PC-9 (cell line): ENCODE measurements around the gene MAST2. TPM values are rescaled to one million over a fixed set of nuclear protein-coding genes. Genes with fewer than 3 reads are reported as not detected.

Experiments used
- BruUV-seq: library from RNA; stranded (reverse); fragments of 400-500 nt; replicated peaks from 2 replicates; lab custom pipeline; 2021; lab: Mats Ljungman, UMichigan
- CTCF ChIA-PET: fragments of 300-600 bp; sonication (Branson Sonifier 250); formaldehyde crosslinking; loops from one replicate; lab custom pipeline; 2022; ENCODE audit warnings: antibody characterized with exemption; lab: Charles Lee
- POLR2A ChIA-PET: fragments of 300-600 bp; sonication (Branson Sonifier 250); formaldehyde crosslinking; loops from one replicate; lab custom pipeline; 2022; ENCODE audit warnings: antibody characterized with exemption; ENCODE audit not compliant: unreplicated experiment; lab: Charles Lee
- DNase-seq, 2 experiments: peaks; one replicate each; pipeline versions ENCODE4 v3.0.0 to v3.0.0-alpha.2; 2015 to 2022; ENCODE audit warnings: mixed read lengths in 1 of 2
- H2AFZ ChIP-seq: fragments of 200-600 bp; sonication (generic); 2 replicates; pipeline ENCODE4 v1.8.1; 2017; ENCODE audit warnings: antibody characterized with exemption
- H3F3A ChIP-seq: fragments of 200-600 bp; sonication (generic); 2 replicates; pipeline ENCODE4 v1.8.1; 2017; ENCODE audit warnings: antibody characterized with exemption, mild to moderate bottlenecking, low read depth; ENCODE audit not compliant: insufficient read depth
- H3K27ac ChIP-seq: fragments of 200-600 bp; sonication (generic); 2 replicates; pipeline ENCODE4 v1.6.1; 2016; ENCODE audit warnings: mixed run types
- H3K27me3 ChIP-seq: fragments of 200-600 bp; sonication (generic); 2 replicates; pipeline ENCODE4 v1.6.1; 2016; ENCODE audit warnings: low read depth, mixed run types; ENCODE audit not compliant: insufficient read depth
- H3K36me3 ChIP-seq: fragments of 200-600 bp; sonication (generic); 2 replicates; pipeline ENCODE4 v1.6.1; 2016; ENCODE audit warnings: low read depth, mixed run types
- H3K4me1 ChIP-seq: fragments of 200-600 bp; sonication (generic); replicated peaks from 2 replicates; pipeline ENCODE4 v1.6.1; 2016; ENCODE audit warnings: mixed run types; ENCODE audit not compliant: insufficient read depth
- H3K4me2 ChIP-seq: fragments of 200-600 bp; sonication (generic); 2 replicates; pipeline ENCODE4 v1.6.1; 2017; ENCODE audit warnings: mixed run types
- H3K4me3 ChIP-seq: fragments of 200-600 bp; sonication (generic); 2 replicates; pipeline ENCODE4 v1.6.1; 2016; ENCODE audit warnings: mixed run types
- H3K79me2 ChIP-seq: fragments of 200-600 bp; sonication (generic); 2 replicates; pipeline ENCODE4 v1.6.1; 2017; ENCODE audit warnings: low read depth, mixed run types
- H3K9me2 ChIP-seq: fragments of 200-600 bp; sonication (generic); 2 replicates; pipeline ENCODE4 v1.8.1; 2017; ENCODE audit warnings: mild to moderate bottlenecking; ENCODE audit not compliant: insufficient read depth
- H3K9me3 ChIP-seq: fragments of 200-600 bp; sonication (generic); 2 replicates; pipeline ENCODE4 v1.8.1; 2016; ENCODE audit warnings: low read depth; ENCODE audit not compliant: insufficient read depth
- H4K20me1 ChIP-seq: fragments of 200-600 bp; sonication (generic); 2 replicates; pipeline ENCODE4 v1.8.1; 2017; ENCODE audit not compliant: insufficient read depth
- EZH2 ChIP-seq: fragments of 200-600 bp; sonication (generic); IDR thresholded peaks from 2 replicates; pipeline ENCODE4 v1.8.0; 2017; ENCODE audit warnings: antibody characterized with exemption, low read depth
- intact Hi-C: fragments of 100-400 bp; cut with micrococcal nuclease; formaldehyde crosslinking; loops from one replicate; pipeline ENCODE4 v1.10.0; 2022; ENCODE audit not compliant: unreplicated experiment
- total RNA-seq: library from RNA; stranded (reverse); gene quantifications from 2 replicates; pipeline ENCODE4 v1.2.3, GENCODE V29; 2021
- TF ChIP-seq, protein P1 (sequence below): fragments of 200-600 bp; sonication (generic); conservative IDR thresholded peaks from 2 replicates; pipeline ENCODE4 v1.6.1; 2017; ENCODE audit warnings: mixed run types, antibody characterized with exemption, mild to moderate bottlenecking, moderate library complexity

Gene MAST2
- total RNA-seq, 1 experiment from 2014 or later: 58.8 TPM

- TF ChIP-seq, protein P1, sequence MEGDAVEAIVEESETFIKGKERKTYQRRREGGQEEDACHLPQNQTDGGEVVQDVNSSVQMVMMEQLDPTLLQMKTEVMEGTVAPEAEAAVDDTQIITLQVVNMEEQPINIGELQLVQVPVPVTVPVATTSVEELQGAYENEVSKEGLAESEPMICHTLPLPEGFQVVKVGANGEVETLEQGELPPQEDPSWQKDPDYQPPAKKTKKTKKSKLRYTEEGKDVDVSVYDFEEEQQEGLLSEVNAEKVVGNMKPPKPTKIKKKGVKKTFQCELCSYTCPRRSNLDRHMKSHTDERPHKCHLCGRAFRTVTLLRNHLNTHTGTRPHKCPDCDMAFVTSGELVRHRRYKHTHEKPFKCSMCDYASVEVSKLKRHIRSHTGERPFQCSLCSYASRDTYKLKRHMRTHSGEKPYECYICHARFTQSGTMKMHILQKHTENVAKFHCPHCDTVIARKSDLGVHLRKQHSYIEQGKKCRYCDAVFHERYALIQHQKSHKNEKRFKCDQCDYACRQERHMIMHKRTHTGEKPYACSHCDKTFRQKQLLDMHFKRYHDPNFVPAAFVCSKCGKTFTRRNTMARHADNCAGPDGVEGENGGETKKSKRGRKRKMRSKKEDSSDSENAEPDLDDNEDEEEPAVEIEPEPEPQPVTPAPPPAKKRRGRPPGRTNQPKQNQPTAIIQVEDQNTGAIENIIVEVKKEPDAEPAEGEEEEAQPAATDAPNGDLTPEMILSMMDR: no peak
- TF ChIP-seq EZH2: no peak
- H3K4me3 ChIP-seq: no peak overlapping the region
- H3K79me2 ChIP-seq: no peaks in the 10 kb centered on the region
- POLR2A ChIA-PET: interaction anchor here (0.5 to 0.6 kb wide), 3 partner anchors 20 to 481 kb away, joined by 5 to 9 read pairs (median 6); no protein-coding TSS in a partner anchor
- no peaks in the 10 kb centered on the region for H3K9me3 ChIP-seq
- CTCF ChIA-PET: interaction anchor here (0.6 kb wide), 1 partner anchor 225 kb away, joined by 7 read pairs; no protein-coding TSS in a partner anchor
- no peaks in the 10 kb centered on the region for H3K27me3 ChIP-seq
- no peaks in the 10 kb centered on the region for H3K36me3 ChIP-seq
- H4K20me1 ChIP-seq: no peaks in the 10 kb centered on the region
- no peak overlapping the region for H2AFZ ChIP-seq
- DNase-seq: peak; percentile 28 to 53
- H3K27ac ChIP-seq: peak overlapping the region; percentile 39
- peaks cover 12% of the 10 kb centered on the region; the same call in 1 of the 2 replicates for H3K4me1 ChIP-seq
- intact Hi-C loops: no loop called here
- H3K9me2 ChIP-seq: no peaks in the 10 kb centered on the region
- no TSS peak for BruUV-seq
- no peaks in the 10 kb centered on the region for H3F3A ChIP-seq
- H3K4me2 ChIP-seq: 0 out of 2 replicates have a peak overlapping the region, but pooled peaks have one; percentile 2
Observed at GRCh38 chr1:45953934-45954847, 150.8 kb downstream of the MAST2 start.

DNA sequence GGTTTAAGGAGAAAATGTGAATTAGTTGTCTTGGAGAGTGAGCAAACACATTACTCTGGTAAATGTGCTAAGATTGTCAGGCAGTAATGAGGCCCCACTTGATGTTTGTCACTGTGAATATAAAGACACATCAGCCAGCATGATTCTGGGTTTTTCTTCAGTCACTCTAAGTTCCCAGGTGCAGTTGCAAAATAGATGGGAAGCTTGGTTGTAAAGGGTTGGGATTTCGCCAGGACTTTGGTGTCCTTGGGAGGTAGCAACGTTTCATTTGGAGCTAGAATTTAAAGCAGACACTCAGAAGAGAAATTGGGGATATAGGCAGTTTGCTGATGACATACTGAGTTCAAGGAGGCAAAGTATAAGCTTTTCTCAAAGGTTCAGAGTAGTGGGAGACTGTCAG, 154.3 kb downstream of the MAST2 start:
- Histone ChIP-seq H3K9me2 (no peaks in the 10 kb centered on the region), H3K27me3 (no peaks in the 10 kb centered on the region), H3K27ac (no peak overlapping the region), H3K4me3 (no peak overlapping the region), H3K9me3 (no peaks in the 10 kb centered on the region), H3K36me3 (no peaks in the 10 kb centered on the region), H3K79me2 (no peaks in the 10 kb centered on the region), H3F3A (no peaks in the 10 kb centered on the region), H3K4me1 (peaks cover 12% of the 10 kb centered on the region; the same call in 1 of the 2 replicates), H3K4me2 (no peak overlapping the region), H4K20me1 (no peaks in the 10 kb centered on the region), H2AFZ (no peak overlapping the region)
- POLR2A ChIA-PET: interaction anchor here (0.7 kb wide), 1 partner anchor 654 kb away, joined by 3 read pairs; no protein-coding TSS in a partner anchor
- intact Hi-C loops: no loop called here
- no TSS peak for BruUV-seq
- CTCF ChIA-PET: no interaction called here
- no peak for DNase-seq
- TF ChIP-seq, protein P1: no peak

DNA sequence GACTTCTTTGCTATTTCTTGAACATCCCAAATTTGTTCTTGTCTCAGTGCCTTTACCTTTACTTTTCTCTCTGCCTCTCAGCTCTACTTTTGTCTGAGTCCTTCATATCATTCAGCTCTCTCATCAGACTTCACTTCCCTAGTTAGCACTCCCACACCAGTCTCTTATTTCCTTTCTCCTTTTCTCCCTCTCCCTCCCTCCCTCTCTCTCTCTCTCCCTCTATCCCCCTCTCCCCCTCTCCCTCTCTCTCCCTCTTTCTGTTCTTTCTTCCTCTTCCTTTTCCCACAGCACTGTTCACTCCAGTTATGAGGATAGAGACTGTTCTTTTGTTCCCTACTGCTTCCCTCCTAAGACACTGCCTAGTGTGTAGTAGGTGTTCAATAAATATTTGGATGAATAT, 154.9 kb downstream of the MAST2 start:
- no peak overlapping the region for H2AFZ ChIP-seq
- no peak overlapping the region for H3K4me3 ChIP-seq
- intact Hi-C loops: no loop called here
- TF ChIP-seq, protein P1: no peak
- no peak for TF ChIP-seq EZH2
- H3K4me1 ChIP-seq: peaks cover 12% of the 10 kb centered on the region; the same call in 1 of the 2 replicates
- no peaks in the 10 kb centered on the region for H3K27me3 ChIP-seq
- no peaks in the 10 kb centered on the region for H3K9me3 ChIP-seq
- DNase-seq: no peak
- H3K4me2 ChIP-seq: no peak overlapping the region
- H3K36me3 ChIP-seq: no peaks in the 10 kb centered on the region
- H3K9me2 ChIP-seq: no peaks in the 10 kb centered on the region
- CTCF ChIA-PET: no interaction called here
- POLR2A ChIA-PET: interaction anchor here (0.7 kb wide), 1 partner anchor 655 kb away, joined by 3 read pairs; no protein-coding TSS in a partner anchor
- no peaks in the 10 kb centered on the region for H4K20me1 ChIP-seq
- H3K79me2 ChIP-seq: no peaks in the 10 kb centered on the region
- no peak overlapping the region for H3K27ac ChIP-seq
- H3F3A ChIP-seq: no peaks in the 10 kb centered on the region
- no TSS peak for BruUV-seq
